Skeletal muscle cell (primary cell): ENCODE data around the gene AGMAT.
"Not testable (repeated sequence)": the region's sequence is repeated elsewhere in the genome, so short reads cannot be mapped to it uniquely, and the experiment has no call there.

Experiments used
- DNase-seq: peaks from one replicate; pipeline ENCODE4 v3.0.0-alpha.2; 2010; ENCODE audit warnings: low read depth
- H3K4me3 ChIP-seq: 2 replicates; pipeline ENCODE4 v1.5.1; 2011; ENCODE audit warnings: low read depth, mild to moderate bottlenecking, control low read depth, low read length, moderate library complexity

The AGMAT gene

DNA sequence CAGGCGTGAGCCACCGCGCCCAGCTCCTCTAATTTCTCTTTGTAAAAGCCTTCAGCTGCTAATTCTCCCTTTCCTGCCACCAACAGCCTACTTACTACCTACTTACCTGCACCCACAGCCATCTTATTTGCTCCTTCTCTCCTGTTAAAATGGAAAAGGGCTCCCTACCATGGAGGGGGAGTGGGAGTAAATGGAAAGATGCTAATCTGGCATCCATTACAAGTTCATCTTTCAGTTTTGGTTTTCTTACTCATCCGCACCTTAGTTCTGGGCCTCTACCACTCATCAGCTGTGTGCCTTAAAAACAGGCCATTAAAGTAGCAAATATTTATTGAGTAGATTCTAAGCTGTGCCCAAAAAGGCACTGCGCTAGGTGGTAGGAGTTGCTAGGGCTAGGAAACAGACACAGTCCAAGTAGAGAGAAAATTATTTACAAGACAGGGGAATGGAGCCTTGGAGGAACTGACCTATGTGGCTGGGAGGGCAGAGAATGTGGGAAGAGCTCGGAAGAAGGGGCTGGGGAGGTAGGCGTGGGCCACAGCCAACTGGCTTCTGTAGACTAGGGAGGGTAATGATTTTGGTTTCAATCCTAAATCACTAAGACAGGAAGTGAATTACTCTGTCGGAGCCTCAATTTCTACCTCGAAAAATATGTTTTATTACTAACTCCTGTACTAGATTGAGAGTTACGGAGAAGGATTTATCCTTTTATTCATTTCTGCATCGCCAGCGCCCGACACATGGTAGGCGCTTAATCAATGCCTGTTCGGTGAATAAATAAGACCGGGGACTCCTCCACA, 31.7 kb upstream of the AGMAT start:
- peak overlapping the region; percentile 55 for H3K4me3 ChIP-seq
- DNase-seq = no peak

DNA sequence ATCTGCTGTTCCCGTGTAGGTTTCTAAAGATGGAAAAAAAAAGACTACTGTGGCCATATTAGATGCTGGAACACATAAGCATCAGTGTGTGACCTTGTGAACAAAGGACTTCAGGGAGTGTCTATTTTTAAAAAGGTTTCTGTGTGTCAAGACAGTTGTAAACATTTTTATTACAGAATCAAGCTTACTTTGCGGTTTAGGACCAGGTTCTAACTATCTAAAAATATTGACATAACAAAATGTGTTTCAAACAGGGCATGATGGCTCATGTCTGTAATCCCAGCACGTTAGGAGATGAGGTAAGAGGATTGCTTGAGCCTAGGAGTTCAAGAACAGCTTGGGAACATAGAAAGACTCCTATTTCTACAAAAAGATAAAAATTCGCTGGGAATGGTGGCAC, 25.3 kb upstream of the AGMAT start:
- no peak for DNase-seq
- no peak overlapping the region for H3K4me3 ChIP-seq

DNA sequence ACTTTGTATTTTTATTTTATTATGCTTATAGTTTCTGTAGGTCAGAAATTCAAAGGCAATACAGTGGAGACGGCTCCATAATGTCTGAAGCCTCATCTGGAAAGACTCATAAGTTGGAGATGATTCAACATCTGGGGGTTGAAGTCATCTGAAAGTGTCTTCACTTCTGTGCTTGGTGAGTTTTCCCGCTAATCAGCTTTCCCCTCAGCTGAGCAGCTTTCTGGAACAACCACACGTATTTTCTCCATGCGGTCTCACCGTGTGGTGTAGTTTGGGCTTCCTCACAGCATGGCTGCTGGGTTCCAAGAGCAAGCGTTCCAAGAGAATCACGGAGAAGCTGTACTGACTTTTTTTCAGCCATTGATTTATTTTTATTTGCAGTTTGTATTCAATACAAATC, 24.8 kb upstream of the AGMAT start:
- no peak for DNase-seq
- H3K4me3 ChIP-seq = no peak overlapping the region

DNA sequence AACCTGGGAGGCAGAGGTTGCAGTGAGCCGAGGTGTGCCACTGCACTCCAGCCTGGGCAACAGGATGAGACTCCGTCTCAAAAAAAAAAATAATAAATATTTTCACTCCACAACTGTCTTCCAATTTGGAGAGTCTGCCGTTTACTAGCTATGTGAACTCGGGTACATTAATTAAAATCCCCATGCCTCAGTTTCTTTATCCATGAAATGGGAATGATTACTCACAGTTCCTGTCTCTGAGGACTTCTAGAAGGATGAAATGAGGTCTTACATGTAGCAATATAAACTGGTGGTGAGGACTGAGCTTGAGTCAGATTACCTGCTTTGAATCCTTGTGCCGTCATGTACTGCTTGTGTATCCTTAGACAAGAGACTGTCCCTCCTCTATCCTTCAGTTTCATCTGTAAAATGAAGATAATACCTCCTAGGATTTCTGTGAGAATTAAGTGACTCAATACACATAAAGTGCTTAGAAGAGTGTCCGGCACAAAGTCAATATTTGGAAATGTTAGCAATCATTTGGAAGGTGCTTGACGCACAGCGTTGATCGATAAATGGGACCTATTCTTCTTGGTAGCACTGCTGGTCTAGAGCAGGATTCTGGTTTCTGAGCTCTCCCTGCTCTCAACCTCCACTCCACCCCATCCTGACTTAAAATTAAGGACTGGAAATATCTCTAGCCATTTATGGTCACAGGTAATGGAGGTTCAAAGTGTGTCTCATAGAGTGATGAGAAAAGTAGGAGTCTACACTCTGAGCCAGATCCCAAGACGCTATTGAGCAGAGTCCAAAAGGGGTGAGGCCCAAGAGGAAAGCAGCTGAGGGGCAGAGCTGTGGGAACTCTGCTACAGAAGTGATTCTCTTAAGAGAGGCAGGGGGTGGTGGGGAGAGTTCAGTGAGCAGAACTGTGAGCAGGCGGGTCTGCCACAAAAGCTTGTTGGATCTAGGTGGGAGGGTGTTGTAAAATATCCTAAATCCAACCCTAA, 20.8 kb upstream of the AGMAT start:
- DNase-seq = no peak
- no peak overlapping the region for H3K4me3 ChIP-seq

DNA sequence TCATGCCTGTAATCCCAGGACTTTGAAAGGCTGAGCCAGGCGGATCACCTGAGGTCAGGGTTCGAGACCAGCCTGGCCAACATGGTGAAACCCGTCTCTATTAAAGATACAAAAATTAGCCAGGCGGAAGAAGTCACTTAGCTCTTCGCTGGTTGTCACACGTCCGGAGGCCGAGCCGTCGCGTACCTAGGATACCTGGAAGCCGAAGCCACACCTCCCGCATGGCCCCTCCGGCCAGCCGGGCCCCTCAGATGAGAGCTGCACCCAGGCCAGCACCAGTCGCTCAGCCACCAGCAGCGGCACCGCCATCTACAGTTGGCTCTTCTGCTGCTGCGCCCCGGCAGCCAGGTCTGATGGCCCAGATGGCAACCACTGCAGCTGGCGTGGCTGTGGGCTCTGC, 19.5 kb upstream of the AGMAT start:
- H3K4me3 ChIP-seq, DNase-seq: not testable (repeated sequence)

DNA sequence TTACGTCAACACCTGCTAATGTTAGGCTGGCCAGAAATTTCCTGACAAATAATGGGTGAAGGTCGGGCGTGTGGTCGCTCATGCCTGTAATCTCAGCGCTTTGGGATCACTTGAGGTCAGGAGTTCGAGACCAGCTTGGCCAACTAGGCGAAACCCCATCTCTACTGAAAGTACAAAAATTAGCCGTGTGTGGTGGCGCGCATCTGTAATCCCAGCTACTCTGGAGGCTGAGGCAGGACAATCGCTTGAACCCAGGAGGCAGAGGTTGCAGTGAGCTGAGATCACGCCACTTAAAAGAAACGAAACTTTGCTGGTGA, 19.1 kb upstream of the AGMAT start:
- H3K4me3 ChIP-seq = peak overlapping the region; percentile 82
- DNase-seq = not testable (repeated sequence)

DNA sequence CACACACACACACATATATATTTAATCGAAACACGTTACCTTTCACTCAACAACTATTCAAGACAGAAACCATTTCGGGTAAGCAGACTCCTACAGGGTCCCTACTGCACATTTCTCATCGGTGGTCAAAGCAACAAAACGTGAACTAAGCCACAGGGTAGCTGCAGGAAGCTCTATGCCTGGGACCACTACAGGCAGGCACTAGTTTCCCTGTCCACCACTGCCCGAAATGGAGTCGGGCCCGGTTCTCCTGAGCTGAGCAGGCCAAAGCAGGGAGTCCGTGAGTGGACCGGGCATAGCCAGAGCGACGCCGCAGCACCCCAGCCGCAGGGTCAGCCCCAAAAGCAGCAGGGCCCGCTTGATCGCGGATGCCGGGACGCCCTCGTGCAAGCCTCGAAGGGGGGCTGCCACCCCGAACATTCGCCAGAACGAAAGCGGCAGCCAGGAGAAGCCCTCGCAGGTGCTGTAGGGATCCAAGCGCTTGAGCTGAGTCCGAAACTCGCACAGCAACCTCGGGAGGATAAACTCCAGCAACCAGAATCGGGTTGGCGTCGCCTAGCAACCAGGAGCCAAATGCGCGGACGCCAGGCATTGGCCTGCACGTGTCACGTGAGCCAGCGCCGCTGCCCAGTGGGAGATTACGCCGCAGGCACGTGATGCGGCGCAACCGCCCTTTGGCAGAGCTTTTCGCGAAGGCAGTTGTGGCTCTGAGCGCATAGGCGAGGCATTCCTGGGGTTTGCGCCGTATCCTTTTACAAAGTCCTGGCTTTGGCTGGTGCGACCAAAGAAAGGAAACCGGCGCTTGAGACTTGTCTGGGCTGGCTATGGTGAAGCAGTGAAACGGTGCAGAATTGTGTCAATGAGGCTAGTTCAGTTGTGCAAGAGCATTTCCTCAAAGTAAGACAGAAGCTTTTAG, 18.5 kb upstream of the AGMAT start:
- H3K4me3 ChIP-seq = peak overlapping the region; percentile 82
- DNase-seq = peak; percentile 83

DNA sequence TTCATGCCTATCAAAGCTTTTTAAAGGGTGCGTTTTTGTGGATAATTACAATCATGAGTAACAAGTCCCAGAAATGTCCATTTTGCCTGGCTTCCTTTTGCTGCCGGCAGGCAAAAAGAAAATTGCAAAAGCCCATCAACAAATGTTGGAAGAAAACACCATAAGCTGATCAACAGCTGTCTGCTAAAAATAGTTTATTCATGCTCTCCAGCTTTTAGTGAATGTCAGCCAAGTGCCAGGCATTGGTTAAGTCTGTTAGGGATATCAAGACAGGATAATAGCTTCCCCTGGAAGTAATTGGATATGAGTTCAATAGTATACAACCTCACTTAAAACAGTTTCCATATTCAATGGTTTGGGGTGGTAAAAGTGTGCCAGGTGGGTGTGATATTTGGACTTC, 13.6 kb upstream of the AGMAT start:
- no peak overlapping the region for H3K4me3 ChIP-seq
- DNase-seq = no peak

DNA sequence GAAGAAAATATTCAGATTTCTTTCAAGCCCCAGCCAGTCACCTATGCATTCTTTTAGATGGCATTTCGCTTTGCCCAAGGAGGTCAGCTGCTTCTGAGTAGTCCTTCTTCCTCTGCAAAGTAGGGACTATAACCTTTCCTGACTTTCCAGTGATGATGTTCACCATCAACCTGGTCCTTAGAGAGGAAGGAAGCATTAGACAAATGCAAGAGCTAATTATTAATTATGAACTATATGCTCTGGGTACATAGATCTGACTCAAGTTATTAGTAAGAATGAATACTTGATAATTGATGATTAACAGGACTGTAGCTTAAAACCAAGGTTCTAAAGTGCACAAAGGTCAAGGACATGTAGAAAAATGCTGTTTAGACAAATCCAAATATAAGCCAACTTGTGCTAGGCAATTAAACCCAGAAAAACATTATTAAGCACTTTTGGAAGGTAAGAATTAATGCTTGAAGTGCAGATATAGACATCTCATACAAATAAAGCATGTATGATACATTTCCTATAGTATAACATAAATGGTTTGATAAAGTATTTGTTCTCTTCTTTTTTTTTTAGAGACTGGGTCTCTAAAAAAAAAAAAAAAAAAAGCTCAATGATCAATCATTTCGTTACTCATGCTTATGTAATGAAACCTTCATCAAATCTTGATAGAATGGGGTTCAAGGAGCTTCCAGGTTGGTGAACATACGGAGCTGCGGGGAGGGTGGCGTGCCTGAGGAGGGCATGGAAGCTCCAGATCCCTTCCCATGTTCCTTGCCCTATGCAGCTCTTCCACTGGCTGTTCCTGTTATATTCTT, 11.2 kb upstream of the AGMAT start:
- DNase-seq = no peak
- no peak overlapping the region for H3K4me3 ChIP-seq

DNA sequence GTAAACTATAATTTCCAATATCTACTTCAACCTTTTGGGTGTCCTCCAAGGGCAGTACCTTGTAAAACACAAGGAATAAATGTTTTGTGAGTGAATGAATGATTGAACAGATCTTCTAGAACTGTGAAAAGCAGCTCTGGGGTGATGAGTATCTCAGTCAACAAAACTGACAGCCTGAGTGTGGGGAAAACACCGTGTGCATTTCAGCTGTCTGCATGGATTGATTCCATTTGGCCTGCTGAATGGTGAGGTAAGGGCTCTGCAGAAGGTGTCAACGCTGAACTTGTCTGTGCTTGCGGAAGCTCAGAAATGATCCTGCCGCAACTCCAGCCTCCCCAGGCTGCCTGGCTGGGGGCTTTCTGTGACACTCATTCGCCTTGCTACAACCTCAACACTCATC, 7.4 kb upstream of the AGMAT start:
- H3K4me3 ChIP-seq = no peak overlapping the region
- DNase-seq = no peak

DNA sequence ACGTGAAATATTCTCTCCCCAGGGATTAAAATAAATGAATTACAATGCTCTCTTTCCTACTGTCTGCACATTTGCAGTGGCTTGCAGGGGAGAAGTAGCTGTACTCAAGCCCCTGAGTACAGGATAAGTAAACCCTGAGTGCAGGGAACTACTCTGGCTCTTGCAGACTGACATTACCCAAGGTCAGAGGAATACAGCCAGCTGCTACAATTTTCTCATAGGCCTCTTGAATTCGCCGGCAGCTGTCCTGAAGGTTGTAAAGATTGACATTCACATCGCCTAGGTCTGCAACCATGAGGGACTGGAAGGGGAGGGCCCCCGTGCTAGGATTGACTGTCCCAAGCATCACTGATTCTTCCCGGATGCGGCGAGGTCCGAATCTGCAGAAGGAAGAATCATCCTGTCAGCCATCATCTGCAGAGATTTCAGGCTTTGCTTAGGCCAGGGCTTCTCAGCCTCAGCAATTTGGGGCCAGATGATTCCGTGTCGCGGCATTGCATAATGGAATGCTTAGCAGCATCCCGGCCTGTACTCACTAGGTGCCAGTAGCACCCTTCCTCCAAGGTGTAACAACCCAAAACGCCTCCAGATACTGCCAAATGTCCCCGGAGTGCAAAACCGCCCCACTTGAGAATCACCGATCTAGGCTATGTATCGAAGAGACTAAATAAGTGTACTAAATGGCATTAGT, 1.7 kb downstream of the AGMAT start:
- DNase-seq = no peak
- no peak overlapping the region for H3K4me3 ChIP-seq

DNA sequence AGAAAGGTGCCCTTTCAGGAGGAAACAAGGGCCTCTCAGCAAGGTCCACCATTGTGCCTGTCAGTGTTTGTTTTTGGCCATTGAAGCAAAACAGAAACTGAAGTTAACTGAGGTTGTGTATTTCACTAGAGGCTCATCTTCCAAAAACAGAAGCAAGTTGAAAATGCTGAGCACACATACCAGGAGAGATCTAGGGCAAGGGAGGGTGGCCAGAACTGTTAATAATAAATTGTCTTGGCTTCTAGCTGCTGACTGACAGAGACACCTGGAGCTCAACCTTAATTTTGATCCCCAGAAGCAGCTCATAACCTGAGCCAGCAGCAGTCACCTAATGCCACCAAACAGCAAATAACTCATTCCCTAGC, 5.2 kb downstream of the AGMAT start:
- H3K4me3 ChIP-seq = no peak overlapping the region
- no peak for DNase-seq

DNA sequence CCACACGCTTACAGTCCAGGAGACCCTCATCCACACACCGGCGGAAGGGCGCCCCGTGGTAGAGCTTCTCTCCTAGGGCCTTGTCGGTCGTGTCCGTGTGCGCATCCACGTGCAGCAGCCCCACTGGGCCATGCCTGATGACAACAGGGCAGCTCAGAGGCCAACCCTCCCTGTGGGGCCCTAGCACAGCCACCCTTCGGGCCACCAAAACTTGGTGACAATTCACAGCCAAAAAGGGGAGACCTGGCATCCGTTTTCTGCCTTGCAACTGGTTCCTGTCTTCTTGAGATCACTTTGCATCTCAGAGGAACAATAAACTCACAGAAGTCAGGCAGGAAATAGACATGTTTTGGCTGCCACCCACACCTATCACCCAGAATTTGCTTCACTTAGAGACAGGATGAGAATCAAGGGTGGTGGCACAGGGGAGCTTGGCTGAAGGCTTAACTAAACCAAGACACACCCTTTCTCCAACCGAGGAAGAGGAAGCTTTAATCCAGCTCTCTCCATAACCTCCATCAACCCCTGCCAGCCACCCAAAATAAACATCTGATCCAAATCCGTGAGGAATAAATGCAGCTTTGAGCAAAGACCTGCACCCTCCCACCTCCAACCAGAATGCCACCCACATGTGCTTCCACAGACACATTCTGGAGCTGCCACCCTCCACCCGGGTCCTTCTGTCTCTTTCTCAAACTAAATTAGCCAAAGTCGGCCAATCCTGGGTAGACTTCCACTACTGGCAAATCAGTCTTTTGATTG, 5.7 kb downstream of the AGMAT start:
- DNase-seq = no peak
- H3K4me3 ChIP-seq = no peak overlapping the region

DNA sequence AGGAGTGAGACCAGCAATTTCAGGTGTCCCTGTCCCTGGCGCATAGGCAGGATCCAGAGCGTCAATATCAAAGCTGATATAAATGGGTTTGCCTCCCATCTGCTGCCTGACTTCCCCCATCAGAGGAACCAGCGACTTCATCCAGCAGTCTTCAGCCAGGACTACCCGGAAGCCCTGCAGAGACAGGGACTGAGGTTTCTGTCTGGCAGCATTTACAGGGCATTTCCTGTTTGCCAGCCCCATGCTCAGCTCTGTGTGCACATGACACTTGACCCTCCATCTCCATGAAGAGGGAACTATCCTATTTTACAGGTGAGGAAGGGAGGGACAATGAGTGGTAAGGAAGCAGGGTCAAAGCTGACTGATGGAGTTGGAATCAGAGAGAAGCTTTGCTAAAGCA, 7.2 kb downstream of the AGMAT start:
- H3K4me3 ChIP-seq = no peak overlapping the region
- no peak for DNase-seq

DNA sequence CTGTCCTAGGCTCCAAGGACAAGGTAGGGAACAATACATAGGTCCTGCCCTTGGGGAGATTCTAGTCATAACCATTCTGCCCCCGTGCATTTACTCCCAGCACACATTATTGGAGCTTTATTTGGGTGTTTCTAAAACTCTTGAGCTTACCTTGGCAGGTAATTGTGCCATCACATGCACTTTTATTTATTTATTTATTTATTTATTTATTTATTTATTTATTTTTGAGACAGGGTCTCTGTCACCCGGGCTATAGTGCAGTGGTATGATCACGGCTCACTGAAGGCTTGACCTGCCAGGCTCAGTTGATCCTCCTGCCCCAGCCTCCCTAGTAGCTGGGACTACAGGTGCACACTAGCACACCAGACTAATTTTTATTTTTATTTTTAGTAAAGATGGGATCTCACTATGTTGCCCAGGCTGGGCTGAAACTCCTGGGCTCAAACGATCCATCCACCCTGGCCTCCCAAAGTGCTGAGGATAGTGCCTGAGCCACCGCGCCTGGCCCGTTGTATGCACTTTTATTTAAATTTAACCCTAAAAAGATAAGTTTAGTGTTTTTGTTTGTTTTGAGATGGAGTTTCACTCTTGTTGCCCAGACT, 9.2 kb downstream of the AGMAT start:
- H3K4me3 ChIP-seq = no peak overlapping the region
- DNase-seq = no peak

DNA sequence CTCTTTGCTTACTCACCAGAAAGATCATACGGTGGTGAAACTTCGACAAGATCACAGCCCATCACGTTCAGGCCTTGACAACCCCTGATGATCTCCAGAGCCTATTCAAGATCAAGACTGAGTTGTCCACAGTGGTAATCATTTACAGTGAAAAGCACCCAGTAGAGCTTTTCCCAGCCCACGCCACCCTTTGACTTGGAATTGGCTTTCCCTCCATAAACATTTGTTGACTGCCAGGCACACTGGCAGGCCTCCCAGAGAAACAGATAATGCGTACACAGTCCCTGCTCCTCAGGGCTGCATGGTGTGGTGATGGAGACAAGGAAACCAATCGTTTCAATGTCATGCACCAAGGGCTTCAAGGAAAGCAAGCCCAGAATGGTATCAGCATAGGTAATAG, 10.1 kb downstream of the AGMAT start:
- no peak for DNase-seq
- H3K4me3 ChIP-seq = no peak overlapping the region

DNA sequence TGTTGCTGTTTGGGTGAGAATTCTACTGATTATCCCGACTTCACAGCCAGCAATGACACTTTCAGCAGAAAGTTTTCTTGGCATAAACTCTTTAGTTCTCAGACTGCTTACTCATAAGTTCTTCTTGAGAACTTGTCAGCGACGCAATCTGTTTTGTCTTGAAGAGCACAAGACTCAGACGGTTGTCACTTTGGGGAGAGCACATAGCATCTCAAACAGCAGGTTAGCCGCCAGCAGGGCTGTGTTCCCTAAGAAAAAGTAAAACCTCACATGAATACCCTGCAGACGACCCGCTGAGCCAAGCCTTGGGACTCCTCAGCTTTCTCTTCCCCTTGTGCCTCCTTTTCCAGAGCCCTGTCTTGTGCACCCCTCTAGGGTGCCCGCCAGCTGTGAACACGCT, 11.4 kb downstream of the AGMAT start:
- no peak for DNase-seq
- no peak overlapping the region for H3K4me3 ChIP-seq
